HCT116 (cell line): ENCODE results near the gene ADAMTSL2. TPM values are rescaled to one million over a fixed set of nuclear protein-coding genes. Genes with fewer than 3 reads are reported as not detected.

Source experiments
- ATAC-seq: fragments of 200-7000 bp; cut with Tn5 transposase; 2 replicates; pipeline ENCODE4 v1.9.1; 2020; ENCODE audit warnings: mild to moderate bottlenecking, moderate library complexity
- BruUV-seq: library from RNA; stranded (reverse); fragments of 400-500 nt; replicated peaks from 2 replicates; lab custom pipeline; 2021; lab: Mats Ljungman, UMichigan
- CTCF ChIA-PET: fragments of 300-600 bp; sonication (Branson Sonifier 250); formaldehyde crosslinking; loops from one replicate; lab custom pipeline; 2021; ENCODE audit warnings: antibody characterized with exemption; lab: Charles Lee
- POLR2A ChIA-PET: fragments of 300-600, 350-600 bp; sonication (Branson Sonifier 250); formaldehyde crosslinking; loops from one replicate; lab custom pipeline; 2021; ENCODE audit warnings: antibody characterized with exemption; lab: Charles Lee
- RAD21 ChIA-PET, 2 experiments: fragments of 300-600 bp; sonication (Branson Sonifier 250); formaldehyde crosslinking; loops; one replicate each; lab custom pipeline; 2023; ENCODE audit warnings: low total read pairs in 2 of 2; ENCODE audit not compliant: uncharacterized antibody in 2 of 2, unreplicated experiment in 2 of 2, low non-redundant PET in 1 of 2; lab: Charles Lee
- DNase-seq: peaks from one replicate; pipeline ENCODE4 v3.0.0-alpha.2; 2010; ENCODE audit warnings: low read depth, low spot score
- H2AFZ ChIP-seq: fragments of 200-600 bp; shearing (Covaris generic), sonication (generic); 2 replicates; pipeline ENCODE4 v1.6.1; 2017; ENCODE audit warnings: low read depth, mixed run types, mixed read lengths, antibody characterized with exemption, low read length; ENCODE audit not compliant: poor library complexity, severe bottlenecking
- H3K27ac ChIP-seq: 2 replicates; pipeline ENCODE4 v1.5.1; 2012; ENCODE audit warnings: low read depth, low read length
- H3K27me3 ChIP-seq: fragments of 200-600 bp; sonication (generic); 2 replicates; pipeline ENCODE4 v1.6.1; 2016; ENCODE audit warnings: mixed run types, low read length, mixed read lengths; ENCODE audit not compliant: insufficient read depth
- H3K36me3 ChIP-seq, 2 experiments: fragments of 200-500 bp in 1 of 2; fragments of 200-600 bp in 1 of 2; sonication (Bioruptor generic) in 1 of 2; sonication (generic) in 1 of 2; 2 replicates each; pipeline versions ENCODE4 v1.5.1 to v1.6.1; 2014 to 2016; ENCODE audit warnings: low read length in 2 of 2, inconsistent platforms in 1 of 2, mixed read lengths in 1 of 2, mixed run types in 1 of 2; ENCODE audit not compliant: insufficient read depth in 2 of 2, control insufficient read depth in 1 of 2
- H3K4me1 ChIP-seq, 2 experiments: fragments of 200-600 bp in 1 of 2; sonication (generic) in 1 of 2; 2 replicates each; pipeline versions ENCODE4 v1.5.1 to v1.6.1; 2012 to 2017; ENCODE audit warnings: low read length in 2 of 2, inconsistent platforms in 1 of 2, mild to moderate bottlenecking in 1 of 2, mixed read lengths in 1 of 2, mixed run types in 1 of 2, moderate library complexity in 1 of 2; ENCODE audit not compliant: insufficient read depth in 2 of 2, control insufficient read depth in 1 of 2
- H3K4me2 ChIP-seq: fragments of 200-600 bp; sonication (generic); 2 replicates; pipeline ENCODE4 v1.6.1; 2017; ENCODE audit warnings: mixed run types, low read length, mixed read lengths
- H3K4me3 ChIP-seq, 2 experiments: fragments of 200-600 bp in 1 of 2; sonication (generic) in 1 of 2; replicated peaks in 1 of 2; 2 replicates each; pipeline ENCODE4 v1.5.1; 2011 to 2016; ENCODE audit warnings: low read length in 2 of 2, control low read depth in 1 of 2, low read depth in 1 of 2, mild to moderate bottlenecking in 1 of 2, mixed read lengths in 1 of 2, mixed run types in 1 of 2
- H3K79me2 ChIP-seq: fragments of 200-600 bp; sonication (generic); 2 replicates; pipeline ENCODE4 v1.6.1; 2017; ENCODE audit warnings: mild to moderate bottlenecking, mixed run types, low read length, moderate library complexity, mixed read lengths; ENCODE audit not compliant: insufficient read depth
- H3K9ac ChIP-seq: fragments of 200-600 bp; sonication (generic); 2 replicates; pipeline ENCODE4 v1.6.1; 2016; ENCODE audit warnings: low read length, mixed read lengths
- H3K9me2 ChIP-seq: fragments of 200-600 bp; sonication (generic), shearing (Covaris generic); 2 replicates; pipeline ENCODE4 v1.6.1; 2017; ENCODE audit warnings: mixed run types, mild to moderate bottlenecking, moderate library complexity; ENCODE audit not compliant: insufficient read depth
- H3K9me3 ChIP-seq, 2 experiments: fragments of 200-500 bp in 1 of 2; fragments of 200-600 bp in 1 of 2; sonication (Bioruptor generic) in 1 of 2; sonication (generic) in 1 of 2; 2 replicates each; pipeline ENCODE4 v1.6.1; 2014 to 2017; ENCODE audit warnings: low read length in 2 of 2, mixed read lengths in 2 of 2, inconsistent platforms in 1 of 2, low read depth in 1 of 2, mild to moderate bottlenecking in 1 of 2, mixed run types in 1 of 2, moderate library complexity in 1 of 2; ENCODE audit not compliant: control insufficient read depth in 1 of 2, insufficient read depth in 1 of 2
- H4K20me1 ChIP-seq: fragments of 200-600 bp; sonication (generic), shearing (Covaris generic); 2 replicates; pipeline ENCODE4 v1.6.1; 2017; ENCODE audit warnings: mixed run types, mild to moderate bottlenecking, moderate library complexity; ENCODE audit not compliant: insufficient read depth
- ATF3 ChIP-seq: IDR thresholded peaks from 2 replicates; pipeline ENCODE4 v1.6.1; 2012
- CBX3 ChIP-seq: IDR thresholded peaks from 2 replicates; pipeline ENCODE4 v1.6.1; 2012; ENCODE audit warnings: low read depth
- CEBPB ChIP-seq: IDR thresholded peaks from 2 replicates; pipeline ENCODE4 v1.6.1; 2012; ENCODE audit warnings: low read depth
- EGR1 ChIP-seq: IDR thresholded peaks from 2 replicates; pipeline ENCODE4 v1.6.1; 2012; ENCODE audit warnings: low read depth
- ELF1 ChIP-seq: IDR thresholded peaks from 2 replicates; pipeline ENCODE4 v1.6.1; 2012; ENCODE audit warnings: low read depth, borderline replicate concordance
- EZH2 ChIP-seq: fragments of 200-600 bp; sonication (generic); IDR thresholded peaks from 2 replicates; pipeline ENCODE4 v1.6.1; 2017; ENCODE audit warnings: antibody characterized with exemption, mixed run types
- FOSL1 ChIP-seq: IDR thresholded peaks from 2 replicates; pipeline ENCODE4 v1.6.1; 2012; ENCODE audit warnings: low read depth
- JUND ChIP-seq: IDR thresholded peaks from 2 replicates; pipeline ENCODE4 v1.6.1; 2012
- POLR2A ChIP-seq: IDR thresholded peaks from 2 replicates; pipeline ENCODE4 v1.7.0; 2011; ENCODE audit warnings: borderline replicate concordance; ENCODE audit not compliant: insufficient read depth, insufficient read length; ENCODE audit errors: extremely low read depth
- POLR2AphosphoS5 ChIP-seq: IDR thresholded peaks from 2 replicates; pipeline ENCODE4 v1.6.1; 2011; ENCODE audit warnings: mild to moderate bottlenecking, low read depth, low read length, moderate library complexity
- SIN3A ChIP-seq: IDR thresholded peaks from 2 replicates; pipeline ENCODE4 v1.6.1; 2012; ENCODE audit warnings: low read depth
- SRF ChIP-seq: IDR thresholded peaks from 2 replicates; pipeline ENCODE4 v1.6.1; 2012; ENCODE audit warnings: low read depth
- TCF7L2 ChIP-seq: IDR thresholded peaks from 2 replicates; pipeline ENCODE4 v1.7.0; 2011; ENCODE audit warnings: borderline replicate concordance, inconsistent platforms; ENCODE audit not compliant: insufficient read depth, insufficient read length; ENCODE audit errors: extremely low read depth
- YY1 ChIP-seq: IDR thresholded peaks from 2 replicates; pipeline ENCODE4 v1.6.1; 2011; ENCODE audit warnings: low read length, low read depth, moderate library complexity, mild to moderate bottlenecking; ENCODE audit not compliant: insufficient replicate concordance; ENCODE audit errors: extremely low read depth
- ZFX ChIP-seq: fragments of 450-650 bp; IDR thresholded peaks from 2 replicates; pipeline ENCODE4 v1.6.1; 2017
- intact Hi-C: fragments of 100-400 bp; cut with micrococcal nuclease; formaldehyde crosslinking; loops from 2 replicates; pipeline ENCODE4 v1.10.0; 2022
- total RNA-seq: library from RNA; stranded (reverse); gene quantifications from one replicate; pipeline ENCODE4 v1.2.1, GENCODE V29; 2021; ENCODE audit not compliant: unreplicated experiment
- TF ChIP-seq, protein P1 (sequence below): IDR thresholded peaks from 2 replicates; pipeline ENCODE4 v1.6.1; 2011; ENCODE audit warnings: mild to moderate bottlenecking, low read length, moderate library complexity; ENCODE audit not compliant: insufficient replicate concordance; ENCODE audit errors: extremely low read depth
- TF ChIP-seq, protein P2 (sequence below): IDR thresholded peaks from 2 replicates; pipeline ENCODE4 v1.6.1; 2012; ENCODE audit warnings: low read depth
- TF ChIP-seq, protein P3 (sequence below): IDR thresholded peaks from 2 replicates; pipeline ENCODE4 v1.6.1; 2012

Gene ADAMTSL2
- total RNA-seq, 1 experiment from 2014 or later = not detected

DNA sequence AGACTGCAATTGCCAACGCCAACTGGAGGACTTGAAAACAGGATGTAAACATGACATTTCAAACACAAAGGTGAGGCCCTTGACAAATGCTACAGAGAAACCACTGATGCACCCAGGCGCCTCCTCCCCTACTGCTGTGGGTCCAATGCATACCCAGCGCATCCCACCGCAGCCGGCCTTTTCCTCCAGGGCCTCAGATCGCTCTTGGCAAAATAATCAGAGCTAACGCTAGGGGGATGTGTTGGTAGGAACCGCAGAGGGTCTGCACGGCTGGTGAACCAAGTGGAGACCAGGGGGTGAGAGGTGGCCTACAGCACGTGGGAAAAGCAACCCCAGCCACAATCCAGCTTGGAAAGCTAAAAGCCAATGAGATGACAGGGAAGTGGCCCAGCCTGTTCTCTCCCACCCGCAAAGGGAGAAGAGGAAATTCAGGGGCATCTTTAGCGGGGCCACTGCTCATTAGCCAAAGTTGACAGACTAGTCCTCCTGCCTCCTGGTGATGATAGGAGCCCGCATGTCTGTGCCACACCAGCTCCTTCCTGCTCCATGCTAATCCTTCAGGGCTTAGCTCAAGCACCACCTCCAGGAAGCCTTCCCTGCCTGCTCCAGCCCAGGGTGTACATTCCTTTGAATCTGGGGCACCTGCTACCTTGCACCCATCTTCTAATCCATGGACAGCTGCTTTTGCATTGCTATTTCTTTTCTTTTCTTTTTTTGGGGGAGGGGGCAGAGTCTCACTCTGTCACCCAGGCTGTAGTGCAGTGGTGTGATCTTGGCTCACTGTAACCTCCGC is 68.8 kb downstream of the ADAMTSL2 start:
- Histone ChIP-seq H3K9ac (no peak overlapping the region), H3K36me3 (no peaks in the 10 kb centered on the region), H3K27me3 (peaks cover 26% of the 10 kb centered on the region), H3K4me2 (no peak overlapping the region), H4K20me1 (no peaks in the 10 kb centered on the region), H3K4me3 (no peak overlapping the region), H3K27ac (no peak overlapping the region), H3K4me1 (no peaks in the 10 kb centered on the region), H3K9me3 (no peaks in the 10 kb centered on the region; a peak in 1 of 4 replicates), H3K79me2 (no peaks in the 10 kb centered on the region), H3K9me2 (no peaks in the 10 kb centered on the region), H2AFZ (no peak overlapping the region)
- ChIA-PET CTCF (no interaction called here), RAD21 (no interaction called here), POLR2A (no interaction called here)
- ATAC-seq = no peak
- intact Hi-C loops = no loop called here
- no TSS peak for BruUV-seq
- no peak for DNase-seq
- TF ChIP-seq EZH2 = no peak
- TF ChIP-seq POLR2A = no peak
- no peak for TF ChIP-seq POLR2AphosphoS5
- TF ChIP-seq TCF7L2 = no peak
- no peak for TF ChIP-seq CEBPB
- no peak for TF ChIP-seq ZFX
- no peak for TF ChIP-seq CBX3
- TF ChIP-seq EGR1 = no peak
- no peak for TF ChIP-seq SIN3A
- no peak for TF ChIP-seq YY1
- TF ChIP-seq, protein P1, sequence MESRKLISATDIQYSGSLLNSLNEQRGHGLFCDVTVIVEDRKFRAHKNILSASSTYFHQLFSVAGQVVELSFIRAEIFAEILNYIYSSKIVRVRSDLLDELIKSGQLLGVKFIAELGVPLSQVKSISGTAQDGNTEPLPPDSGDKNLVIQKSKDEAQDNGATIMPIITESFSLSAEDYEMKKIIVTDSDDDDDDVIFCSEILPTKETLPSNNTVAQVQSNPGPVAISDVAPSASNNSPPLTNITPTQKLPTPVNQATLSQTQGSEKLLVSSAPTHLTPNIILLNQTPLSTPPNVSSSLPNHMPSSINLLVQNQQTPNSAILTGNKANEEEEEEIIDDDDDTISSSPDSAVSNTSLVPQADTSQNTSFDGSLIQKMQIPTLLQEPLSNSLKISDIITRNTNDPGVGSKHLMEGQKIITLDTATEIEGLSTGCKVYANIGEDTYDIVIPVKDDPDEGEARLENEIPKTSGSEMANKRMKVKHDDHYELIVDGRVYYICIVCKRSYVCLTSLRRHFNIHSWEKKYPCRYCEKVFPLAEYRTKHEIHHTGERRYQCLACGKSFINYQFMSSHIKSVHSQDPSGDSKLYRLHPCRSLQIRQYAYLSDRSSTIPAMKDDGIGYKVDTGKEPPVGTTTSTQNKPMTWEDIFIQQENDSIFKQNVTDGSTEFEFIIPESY = no peak
- no peak for TF ChIP-seq FOSL1
- no peak for TF ChIP-seq ELF1
- TF ChIP-seq ATF3 = no peak
- TF ChIP-seq JUND = no peak
- no peak for TF ChIP-seq SRF
- TF ChIP-seq, protein P2, sequence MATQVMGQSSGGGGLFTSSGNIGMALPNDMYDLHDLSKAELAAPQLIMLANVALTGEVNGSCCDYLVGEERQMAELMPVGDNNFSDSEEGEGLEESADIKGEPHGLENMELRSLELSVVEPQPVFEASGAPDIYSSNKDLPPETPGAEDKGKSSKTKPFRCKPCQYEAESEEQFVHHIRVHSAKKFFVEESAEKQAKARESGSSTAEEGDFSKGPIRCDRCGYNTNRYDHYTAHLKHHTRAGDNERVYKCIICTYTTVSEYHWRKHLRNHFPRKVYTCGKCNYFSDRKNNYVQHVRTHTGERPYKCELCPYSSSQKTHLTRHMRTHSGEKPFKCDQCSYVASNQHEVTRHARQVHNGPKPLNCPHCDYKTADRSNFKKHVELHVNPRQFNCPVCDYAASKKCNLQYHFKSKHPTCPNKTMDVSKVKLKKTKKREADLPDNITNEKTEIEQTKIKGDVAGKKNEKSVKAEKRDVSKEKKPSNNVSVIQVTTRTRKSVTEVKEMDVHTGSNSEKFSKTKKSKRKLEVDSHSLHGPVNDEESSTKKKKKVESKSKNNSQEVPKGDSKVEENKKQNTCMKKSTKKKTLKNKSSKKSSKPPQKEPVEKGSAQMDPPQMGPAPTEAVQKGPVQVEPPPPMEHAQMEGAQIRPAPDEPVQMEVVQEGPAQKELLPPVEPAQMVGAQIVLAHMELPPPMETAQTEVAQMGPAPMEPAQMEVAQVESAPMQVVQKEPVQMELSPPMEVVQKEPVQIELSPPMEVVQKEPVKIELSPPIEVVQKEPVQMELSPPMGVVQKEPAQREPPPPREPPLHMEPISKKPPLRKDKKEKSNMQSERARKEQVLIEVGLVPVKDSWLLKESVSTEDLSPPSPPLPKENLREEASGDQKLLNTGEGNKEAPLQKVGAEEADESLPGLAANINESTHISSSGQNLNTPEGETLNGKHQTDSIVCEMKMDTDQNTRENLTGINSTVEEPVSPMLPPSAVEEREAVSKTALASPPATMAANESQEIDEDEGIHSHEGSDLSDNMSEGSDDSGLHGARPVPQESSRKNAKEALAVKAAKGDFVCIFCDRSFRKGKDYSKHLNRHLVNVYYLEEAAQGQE = no peak
- TF ChIP-seq, protein P3, sequence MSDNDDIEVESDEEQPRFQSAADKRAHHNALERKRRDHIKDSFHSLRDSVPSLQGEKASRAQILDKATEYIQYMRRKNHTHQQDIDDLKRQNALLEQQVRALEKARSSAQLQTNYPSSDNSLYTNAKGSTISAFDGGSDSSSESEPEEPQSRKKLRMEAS = no peak
